Neural progenitor cell (in vitro differentiated cells): Measurements from ENCODE around the gene SLC48A1.

ENCODE experiments used
- EZH2 ChIP-seq: fragments of 200-600 bp; sonication (generic); IDR thresholded peaks from 2 replicates; pipeline ENCODE4 v1.6.1; 2017; ENCODE audit warnings: antibody characterized with exemption, mild to moderate bottlenecking, moderate library complexity
- EZH2phosphoT487 ChIP-seq: fragments of 200-600 bp; sonication (generic); IDR thresholded peaks from 2 replicates; pipeline ENCODE4 v1.6.1; 2017; ENCODE audit warnings: antibody characterized with exemption
- TF ChIP-seq, protein P1 (sequence below): fragments of 200-600 bp; sonication (generic); IDR thresholded peaks from 2 replicates; pipeline ENCODE4 v1.5.1; 2017; ENCODE audit warnings: antibody characterized with exemption, mild to moderate bottlenecking

DNA sequence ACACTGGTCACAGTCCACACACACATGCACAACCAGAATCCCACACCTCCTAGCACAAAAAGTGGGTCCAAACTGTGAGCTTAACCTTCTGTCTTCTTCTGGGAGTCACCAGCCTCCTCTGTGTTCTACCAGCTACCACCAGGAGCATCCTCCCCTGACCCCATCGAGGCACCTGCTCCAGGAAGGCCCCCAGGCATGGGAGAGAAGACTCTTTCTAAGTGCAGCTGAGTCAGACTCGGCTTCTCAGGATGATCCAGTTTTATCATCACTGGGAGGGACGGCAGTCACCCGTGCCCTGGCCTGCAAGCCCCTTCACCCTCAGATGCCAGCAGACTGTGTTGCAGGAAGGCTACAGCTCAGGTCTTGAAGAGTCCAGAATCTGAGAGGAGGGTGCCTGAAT, 39.9 kb upstream of the SLC48A1 start:
- TF ChIP-seq, protein P1, sequence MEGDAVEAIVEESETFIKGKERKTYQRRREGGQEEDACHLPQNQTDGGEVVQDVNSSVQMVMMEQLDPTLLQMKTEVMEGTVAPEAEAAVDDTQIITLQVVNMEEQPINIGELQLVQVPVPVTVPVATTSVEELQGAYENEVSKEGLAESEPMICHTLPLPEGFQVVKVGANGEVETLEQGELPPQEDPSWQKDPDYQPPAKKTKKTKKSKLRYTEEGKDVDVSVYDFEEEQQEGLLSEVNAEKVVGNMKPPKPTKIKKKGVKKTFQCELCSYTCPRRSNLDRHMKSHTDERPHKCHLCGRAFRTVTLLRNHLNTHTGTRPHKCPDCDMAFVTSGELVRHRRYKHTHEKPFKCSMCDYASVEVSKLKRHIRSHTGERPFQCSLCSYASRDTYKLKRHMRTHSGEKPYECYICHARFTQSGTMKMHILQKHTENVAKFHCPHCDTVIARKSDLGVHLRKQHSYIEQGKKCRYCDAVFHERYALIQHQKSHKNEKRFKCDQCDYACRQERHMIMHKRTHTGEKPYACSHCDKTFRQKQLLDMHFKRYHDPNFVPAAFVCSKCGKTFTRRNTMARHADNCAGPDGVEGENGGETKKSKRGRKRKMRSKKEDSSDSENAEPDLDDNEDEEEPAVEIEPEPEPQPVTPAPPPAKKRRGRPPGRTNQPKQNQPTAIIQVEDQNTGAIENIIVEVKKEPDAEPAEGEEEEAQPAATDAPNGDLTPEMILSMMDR = no peak
- no peak for TF ChIP-seq EZH2
- TF ChIP-seq EZH2phosphoT487 = no peak
